Neuronal stem cell (in vitro differentiated cells): ENCODE results near the gene DNAJB11.

ENCODE experiments used
- DNase-seq: peaks from one replicate; pipeline ENCODE4 v3.0.0-alpha.2; 2013; ENCODE audit warnings: low spot score
- H2AFZ ChIP-seq: one replicate; pipeline ENCODE4 v1.6.1; 2013; ENCODE audit warnings: mild to moderate bottlenecking, low read length, inconsistent platforms
- H2AK5ac ChIP-seq: 2 replicates; pipeline ENCODE4 v1.6.1; 2013; ENCODE audit warnings: low read depth, mild to moderate bottlenecking, inconsistent platforms, low read length, moderate library complexity, mixed read lengths
- H2BK120ac ChIP-seq: 2 replicates; pipeline ENCODE4 v1.6.1; 2013; ENCODE audit warnings: low read depth, mild to moderate bottlenecking, inconsistent platforms, low read length, moderate library complexity, mixed read lengths
- H2BK12ac ChIP-seq: one replicate; pipeline ENCODE4 v1.6.1; 2013; ENCODE audit warnings: low read length, inconsistent platforms
- H2BK15ac ChIP-seq: 2 replicates; pipeline ENCODE4 v1.6.1; 2013; ENCODE audit warnings: mild to moderate bottlenecking, low read length, inconsistent platforms, mixed read lengths
- H2BK5ac ChIP-seq: one replicate; pipeline ENCODE4 v1.6.1; 2013; ENCODE audit warnings: inconsistent platforms, mild to moderate bottlenecking, low read length, moderate library complexity
- H3K14ac ChIP-seq: one replicate; pipeline ENCODE4 v1.6.1; 2013; ENCODE audit warnings: low read length, inconsistent platforms
- H3K18ac ChIP-seq: 2 replicates; pipeline ENCODE4 v1.6.1; 2013; ENCODE audit warnings: low read length, inconsistent platforms
- H3K23ac ChIP-seq: 2 replicates; pipeline ENCODE4 v1.6.1; 2013; ENCODE audit warnings: low read depth, mild to moderate bottlenecking, mixed read lengths, low read length, inconsistent platforms; ENCODE audit not compliant: poor library complexity
- H3K27ac ChIP-seq: replicated peaks from 3 replicates; pipeline ENCODE4 v1.5.1; 2013; ENCODE audit warnings: low read length, inconsistent platforms
- H3K27me3 ChIP-seq, 3 experiments: 2 replicates each; pipeline ENCODE4 v1.6.1; 2013; ENCODE audit warnings: low read length in 3 of 3, mild to moderate bottlenecking in 2 of 3, inconsistent platforms in 1 of 3, low read depth in 1 of 3, mixed read lengths in 1 of 3, moderate library complexity in 1 of 3; ENCODE audit not compliant: control insufficient read depth in 3 of 3, insufficient read depth in 3 of 3
- H3K36me3 ChIP-seq, 2 donors: replicated peaks in 1 of 2; 2 replicates each; pipeline ENCODE4 v1.6.1; 2013; ENCODE audit warnings: low read length in 2 of 2; ENCODE audit not compliant: control insufficient read depth in 2 of 2, insufficient read depth in 2 of 2
- H3K4ac ChIP-seq: 2 replicates; pipeline ENCODE4 v1.6.1; 2013; ENCODE audit warnings: inconsistent platforms, mild to moderate bottlenecking, low read length, moderate library complexity
- H3K4me1 ChIP-seq, 2 donors: 1 replicate in 1 of 2; 2 replicates in 1 of 2; pipeline ENCODE4 v1.6.1; 2013; ENCODE audit warnings: low read length in 2 of 2, low read depth in 1 of 2; ENCODE audit not compliant: control insufficient read depth in 2 of 2, insufficient read depth in 1 of 2
- H3K4me2 ChIP-seq: one replicate; pipeline ENCODE4 v1.6.1; 2013; ENCODE audit warnings: mild to moderate bottlenecking, low read length, inconsistent platforms; ENCODE audit not compliant: insufficient read depth, poor library complexity, severe bottlenecking
- H3K4me3 ChIP-seq, 2 donors: 2 replicates each; pipeline ENCODE4 v1.5.1; 2013; ENCODE audit warnings: low read length in 2 of 2, mild to moderate bottlenecking in 2 of 2, inconsistent platforms in 1 of 2, moderate library complexity in 1 of 2
- H3K79me1 ChIP-seq: one replicate; pipeline ENCODE4 v1.6.1; 2013; ENCODE audit warnings: low read depth, mild to moderate bottlenecking, inconsistent platforms, low read length, moderate library complexity
- H3K9ac ChIP-seq: one replicate; pipeline ENCODE4 v1.6.1; 2013; ENCODE audit warnings: mild to moderate bottlenecking, low read depth, low read length, inconsistent platforms; ENCODE audit not compliant: poor library complexity
- H3K9me3 ChIP-seq, 2 donors: replicated peaks in 1 of 2; 2 replicates each; pipeline versions ENCODE3 to v1.6.1; 2013; ENCODE audit warnings: low read length in 2 of 2, mild to moderate bottlenecking in 2 of 2, inconsistent platforms in 1 of 2, low read depth in 1 of 2, mixed read lengths in 1 of 2, moderate library complexity in 1 of 2; ENCODE audit not compliant: control insufficient read depth in 2 of 2, insufficient read depth in 1 of 2
- H4K8ac ChIP-seq: one replicate; pipeline ENCODE4 v1.6.1; 2013; ENCODE audit warnings: low read depth, mild to moderate bottlenecking, inconsistent platforms, low read length, moderate library complexity
- H4K91ac ChIP-seq: one replicate; pipeline ENCODE4 v1.6.1; 2013; ENCODE audit warnings: low read length, low read depth, mild to moderate bottlenecking, inconsistent platforms; ENCODE audit not compliant: poor library complexity
- WGBS, 2 donors: extraction: QIAGEN DNeasy Blood & Tissue Kit; methylation state at CpG; one replicate each; pipeline ENCODE4 v1.1.7; 2013; ENCODE audit warnings: missing lambda C conversion rate in 2 of 2, mixed read lengths in 1 of 2; ENCODE audit not compliant: insufficient read length in 2 of 2, insufficient replicate concordance in 1 of 2; ENCODE audit errors: extremely low coverage in 2 of 2; 5-methylcytosine and 5-hydroxymethylcytosine counted together

DNAJB11 gene

GRCh38 chr3:186577521-186577920 lies 7.0 kb downstream of the DNAJB11 start:
- Histone ChIP-seq H2AFZ (no peak overlapping the region), H3K4ac (no peak overlapping the region), H3K27ac (no peak overlapping the region), H2AK5ac (no peak overlapping the region), H2BK5ac (no peak overlapping the region), H3K79me1 (no peaks in the 10 kb centered on the region), H4K8ac (no peak overlapping the region), H3K27me3 (no peaks in the 10 kb centered on the region), H2BK12ac (no peak overlapping the region), H3K4me2 (no peak overlapping the region), H3K9ac (no peak overlapping the region), H3K4me3 (no peak overlapping the region), H2BK120ac (no peak overlapping the region), H3K14ac (no peak overlapping the region), H3K9me3 (no peaks in the 10 kb centered on the region), H3K36me3 (peaks cover 14 to 99% of the 10 kb centered on the region in 2 donors), H3K23ac (no peak overlapping the region), H3K4me1 (no peaks in the 10 kb centered on the region), H3K18ac (no peak overlapping the region), H2BK15ac (no peak overlapping the region), H4K91ac (no peak overlapping the region)
- DNase-seq = no peak
- no CpG with 5 or more reads among the region's 2 CpGs for WGBS, 2 donors

GRCh38 chr3:186580785-186581184 lies 10.3 kb downstream of the DNAJB11 start:
- Histone ChIP-seq H2AFZ (no peak overlapping the region), H3K4ac (no peak overlapping the region), H4K91ac (no peak overlapping the region), H3K4me2 (no peak overlapping the region), H3K4me1 (no peaks in the 10 kb centered on the region), H2BK15ac (no peak overlapping the region), H3K79me1 (no peaks in the 10 kb centered on the region), H2BK5ac (no peak overlapping the region), H3K18ac (no peak overlapping the region), H2BK120ac (no peak overlapping the region), H2AK5ac (no peak overlapping the region), H3K23ac (no peak overlapping the region), H3K14ac (no peak overlapping the region), H3K36me3 (peaks cover 22 to 100% of the 10 kb centered on the region in 2 donors), H3K4me3 (no peak overlapping the region), H3K27me3 (no peaks in the 10 kb centered on the region), H3K27ac (no peak overlapping the region), H3K9me3 (no peaks in the 10 kb centered on the region), H3K9ac (no peak overlapping the region), H2BK12ac (no peak overlapping the region), H4K8ac (no peak overlapping the region)
- DNase-seq = no peak
- WGBS, 2 donors = no CpG with 5 or more reads among the region's 3 CpGs

- Histone ChIP-seq H3K9ac (no peak overlapping the region), H3K18ac (no peak overlapping the region), H2AK5ac (no peak overlapping the region), H3K4ac (no peak overlapping the region), H3K14ac (no peak overlapping the region), H3K4me2 (no peak overlapping the region), H2BK15ac (no peak overlapping the region), H3K36me3 (peaks cover 16 to 87% of the 10 kb centered on the region in 2 donors), H3K23ac (no peak overlapping the region), H3K4me1 (no peaks in the 10 kb centered on the region), H3K4me3 (no peak overlapping the region), H3K79me1 (no peaks in the 10 kb centered on the region), H2AFZ (no peak overlapping the region), H2BK5ac (no peak overlapping the region), H2BK12ac (no peak overlapping the region), H2BK120ac (no peak overlapping the region), H4K91ac (no peak overlapping the region), H3K9me3 (no peaks in the 10 kb centered on the region), H3K27me3 (no peaks in the 10 kb centered on the region), H4K8ac (no peak overlapping the region), H3K27ac (no peak overlapping the region)
- no CpG with 5 or more reads among the region's 6 CpGs for WGBS, 2 donors
- no peak for DNase-seq
These were observed 12.0 kb downstream of the DNAJB11 start for GRCh38 chr3:186582541-186582940.

DNA sequence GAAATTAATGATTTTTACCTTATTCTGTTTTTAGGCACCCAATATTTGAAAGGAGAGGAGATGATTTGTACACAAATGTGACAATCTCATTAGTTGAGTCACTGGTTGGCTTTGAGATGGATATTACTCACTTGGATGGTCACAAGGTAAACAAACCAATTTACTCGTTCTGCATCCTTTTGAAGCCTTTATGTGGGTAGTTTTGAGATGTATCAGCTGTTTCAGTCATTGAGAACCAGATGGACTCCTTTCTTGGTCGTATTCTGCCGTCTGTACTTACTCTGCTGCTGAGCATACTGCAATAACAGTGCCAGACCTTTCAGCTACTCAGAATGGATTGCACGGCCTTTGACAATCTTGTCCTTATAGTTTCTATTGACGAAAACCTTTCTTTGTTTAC lies 13.3 kb downstream of the DNAJB11 start:
- Histone ChIP-seq H4K8ac (no peak overlapping the region), H2BK5ac (no peak overlapping the region), H3K9me3 (no peaks in the 10 kb centered on the region), H3K4ac (no peak overlapping the region), H3K23ac (no peak overlapping the region), H2AFZ (no peak overlapping the region), H3K4me1 (no peaks in the 10 kb centered on the region), H3K4me3 (no peak overlapping the region), H3K9ac (no peak overlapping the region), H2BK120ac (no peak overlapping the region), H3K27me3 (no peaks in the 10 kb centered on the region), H3K79me1 (no peaks in the 10 kb centered on the region), H2BK12ac (no peak overlapping the region), H3K36me3 (peaks cover 16 to 75% of the 10 kb centered on the region in 2 donors), H3K18ac (no peak overlapping the region), H3K4me2 (no peak overlapping the region), H4K91ac (no peak overlapping the region), H2AK5ac (no peak overlapping the region), H3K14ac (no peak overlapping the region), H3K27ac (no peak overlapping the region), H2BK15ac (no peak overlapping the region)
- DNase-seq = no peak
- no CpG with 5 or more reads among the region's 5 CpGs for WGBS, 2 donors
